Stimulated activated CD8-positive, alpha-beta memory T cell treated with anti-CD3 and anti-CD28 coated beads, Interleukin-15, amount 100 ng/mL, for 4 hours (primary cell): Measurements from ENCODE around the gene FGD2.
"Not testable (repeated sequence)": the region's sequence is repeated elsewhere in the genome, so short reads cannot be mapped to it uniquely, and the experiment has no call there.

Experiments
- DNase-seq, 2 donors: peaks; one replicate each; pipeline ENCODE4 v3.0.0-alpha.2; 2020; ENCODE audit warnings: low read depth in 2 of 2

The FGD2 gene

DNA sequence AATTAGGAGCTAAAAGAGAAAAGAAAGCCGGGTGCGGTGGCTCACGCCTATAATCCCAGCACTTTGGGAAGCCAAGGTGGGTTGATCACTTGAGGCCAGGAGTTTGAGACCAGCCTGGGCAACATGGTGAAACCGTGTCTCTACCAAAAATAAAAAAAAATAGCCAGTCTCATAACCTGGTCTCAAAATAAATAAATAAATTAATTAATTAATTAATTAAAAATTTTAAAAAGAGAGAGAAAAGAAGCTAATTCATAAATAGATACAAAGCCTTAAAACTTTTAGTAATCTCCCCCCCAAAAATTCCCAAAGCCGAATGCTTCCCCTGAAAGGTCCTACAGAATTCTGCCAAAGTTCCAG is 53.5 kb downstream of the FGD2 start:
- not testable (repeated sequence) for DNase-seq

DNA sequence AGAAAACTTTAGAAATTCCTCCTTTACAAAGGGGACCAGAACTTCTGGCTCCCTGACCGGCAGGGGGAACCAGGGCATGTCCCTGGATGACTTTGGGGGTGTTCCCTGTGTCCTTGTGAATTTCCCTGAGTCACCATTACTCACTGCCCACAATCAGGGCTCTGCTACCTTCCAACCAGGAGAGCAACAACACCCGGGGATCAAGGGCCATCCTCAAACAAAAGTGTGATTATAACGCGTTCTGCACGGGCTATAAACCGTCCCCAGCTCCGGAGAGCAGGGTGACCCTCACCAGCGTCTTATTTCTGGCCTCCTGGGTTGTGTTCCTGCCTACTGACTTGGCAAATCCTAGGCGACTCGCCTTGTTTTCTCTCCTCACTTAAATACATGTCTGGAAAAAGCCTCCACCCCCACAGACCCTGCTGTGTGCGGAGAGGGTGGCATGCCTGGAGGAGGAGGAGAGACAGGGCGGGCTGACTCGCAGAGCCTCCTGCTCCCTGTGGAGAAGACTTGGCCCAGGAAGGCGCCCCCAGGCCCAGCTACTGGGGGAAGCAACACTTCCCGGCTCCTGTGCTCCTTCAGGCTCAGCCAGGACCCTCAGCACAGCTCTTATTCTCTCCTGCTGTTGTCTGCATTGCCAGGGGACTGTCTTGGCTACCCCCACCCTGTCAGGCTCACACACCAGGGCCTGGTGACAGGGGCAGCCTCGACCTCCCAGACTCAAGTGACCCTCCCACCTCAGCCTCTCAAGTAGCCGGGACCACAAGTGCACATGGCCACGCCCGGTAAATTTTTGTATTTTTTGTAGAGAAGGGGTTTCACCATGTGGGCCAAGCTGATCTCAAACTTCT is 54.1 kb downstream of the FGD2 start:
- no peak for DNase-seq

DNA sequence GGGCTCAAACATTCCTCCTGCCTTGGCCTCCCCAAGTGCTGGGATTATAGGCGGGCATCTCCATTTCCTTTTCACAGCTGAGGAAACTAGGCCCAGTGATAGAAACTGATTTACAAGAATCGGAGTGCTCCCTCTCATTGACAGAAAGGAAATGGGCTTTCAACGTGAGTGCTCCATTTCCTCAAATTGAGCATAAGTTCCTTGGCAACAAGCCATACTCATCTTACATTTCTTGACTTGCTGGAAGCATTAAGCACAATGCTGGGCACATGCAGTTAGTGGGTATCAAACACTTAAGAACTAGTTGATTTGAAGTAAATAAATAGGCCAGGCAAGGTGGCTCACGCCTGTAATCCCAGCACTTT is 54.7 kb downstream of the FGD2 start:
- no peak for DNase-seq

DNA sequence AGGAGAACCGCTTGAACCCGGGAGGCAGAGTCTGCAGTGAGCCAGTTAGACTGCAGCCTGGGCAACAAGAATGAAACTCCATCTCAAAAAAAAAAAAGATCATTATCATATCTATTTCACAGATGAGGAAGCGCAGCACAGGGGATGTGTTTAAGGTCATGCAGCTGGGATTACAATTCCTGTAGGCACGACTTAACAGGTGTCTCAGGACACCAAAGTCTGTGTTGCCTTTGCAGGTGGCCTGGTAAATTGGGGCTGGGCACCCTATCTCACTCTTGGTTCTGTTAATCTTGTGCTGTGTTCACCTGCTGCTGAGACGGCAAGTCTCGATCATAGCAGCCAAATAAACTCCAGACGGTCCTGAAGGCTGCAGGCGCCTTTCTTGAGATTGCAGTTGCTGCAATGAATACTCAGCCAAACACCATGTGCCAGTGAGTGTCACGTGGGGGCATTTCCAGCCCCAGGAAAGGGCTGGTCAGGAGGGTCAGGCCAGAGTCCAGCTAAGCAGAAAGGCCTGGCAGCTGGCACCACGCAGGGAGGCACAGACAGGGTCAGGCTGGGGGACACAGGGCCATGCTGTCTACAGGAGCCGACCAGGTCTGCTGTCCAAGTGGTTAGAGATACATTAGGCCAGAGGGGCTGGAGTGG is 55.8 kb downstream of the FGD2 start:
- DNase-seq = no peak

DNA sequence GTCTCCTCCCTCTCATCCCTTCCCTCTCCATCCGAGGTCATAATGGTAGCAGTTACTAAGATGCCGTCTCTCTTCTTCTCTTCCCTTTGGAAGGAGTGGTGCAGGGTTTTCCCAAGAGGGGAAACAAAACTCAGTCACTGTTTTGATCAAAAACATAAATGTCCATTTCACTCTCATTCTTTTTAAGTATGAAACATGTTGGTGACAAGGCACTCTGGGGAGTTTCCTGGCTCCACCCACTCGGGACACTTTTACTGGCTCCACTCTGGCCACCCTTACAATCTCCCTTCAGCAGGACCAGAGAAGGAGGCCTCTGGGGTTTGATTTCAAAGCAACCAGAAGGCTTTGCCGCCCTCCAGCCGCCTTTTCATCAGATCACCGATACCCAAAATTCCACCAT is 57.0 kb downstream of the FGD2 start:
- no peak for DNase-seq

DNA sequence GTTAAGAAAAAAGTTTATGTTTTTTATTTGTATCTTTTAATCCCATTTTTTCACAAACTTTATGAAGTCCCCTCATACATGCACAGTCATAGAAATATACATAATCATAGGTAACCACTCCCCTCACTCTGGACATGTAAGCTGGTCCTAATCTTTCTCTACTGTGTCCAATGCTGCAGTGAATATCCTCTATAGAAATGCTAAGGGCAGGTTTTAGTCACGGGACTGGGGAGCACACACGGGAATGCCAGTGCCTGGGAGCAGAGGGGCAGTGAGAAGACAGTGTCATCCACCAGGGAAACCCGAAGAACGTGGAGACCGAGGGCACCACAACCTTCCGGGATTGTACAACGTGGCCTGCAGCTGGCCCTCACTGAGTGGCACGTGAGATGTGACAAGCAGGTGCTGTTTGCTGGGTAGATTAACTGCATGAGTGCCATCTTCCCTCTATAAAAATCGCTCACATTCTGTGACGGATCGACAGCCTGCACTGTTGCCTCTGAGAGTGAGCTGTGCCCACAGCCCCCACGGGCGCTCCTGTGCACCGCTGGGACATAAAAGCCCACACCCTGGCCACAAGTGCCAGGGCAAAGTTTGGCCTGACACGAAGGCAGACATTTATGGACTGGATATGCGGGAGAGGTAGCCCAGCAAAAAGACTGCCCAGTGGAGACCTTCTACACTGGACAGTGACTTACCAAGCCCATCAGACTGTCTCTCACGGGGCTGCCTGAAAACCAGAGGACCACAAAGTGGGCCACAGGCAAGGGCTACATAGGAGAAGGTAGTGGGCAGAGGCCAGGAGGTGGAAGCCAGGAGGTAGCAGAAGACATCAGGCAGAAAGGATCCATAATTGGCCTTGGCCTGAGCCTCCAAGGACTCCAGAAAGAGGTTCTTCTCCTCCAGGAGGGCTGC is 63.2 kb downstream of the FGD2 start:
- DNase-seq = no peak

DNA sequence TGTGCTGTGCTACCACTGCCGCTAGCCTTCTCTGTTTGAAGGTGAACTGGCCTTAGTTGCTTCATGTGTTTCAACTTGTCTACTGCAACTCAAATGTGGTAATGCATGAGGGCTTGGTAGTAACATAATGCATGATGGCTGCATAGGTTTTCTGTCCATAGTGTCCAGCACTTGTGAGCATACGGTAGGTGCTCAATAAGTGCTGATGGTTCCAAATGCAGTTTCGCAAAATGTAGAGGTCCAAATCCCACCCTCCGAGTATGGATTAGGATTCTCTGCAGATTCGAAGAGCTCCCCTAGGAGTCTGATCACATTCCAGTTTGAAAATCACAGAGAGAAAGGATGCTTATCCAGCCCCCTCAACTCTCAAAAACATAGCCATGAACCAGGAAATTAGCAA is 64.2 kb downstream of the FGD2 start:
- DNase-seq = no peak

DNA sequence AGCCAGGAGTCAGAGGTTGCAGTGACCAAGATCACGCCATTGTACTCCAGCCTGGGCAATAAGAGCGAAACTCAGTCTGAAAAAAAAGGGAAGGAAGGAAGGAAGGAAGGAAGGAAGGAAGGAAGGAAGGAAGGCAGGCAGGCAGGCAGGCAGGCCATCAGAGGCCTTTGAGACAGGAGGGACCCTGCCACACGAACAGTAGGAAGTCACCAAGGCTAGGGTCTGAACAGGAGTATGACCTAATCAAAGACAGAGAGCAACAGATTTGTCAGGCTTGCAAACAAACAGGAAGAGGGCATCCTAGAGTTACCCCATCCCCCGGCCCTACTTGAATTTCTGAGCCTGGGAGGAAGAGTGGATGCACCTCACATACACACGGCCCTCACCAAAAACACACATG is 67.1 kb downstream of the FGD2 start:
- DNase-seq = no peak

DNA sequence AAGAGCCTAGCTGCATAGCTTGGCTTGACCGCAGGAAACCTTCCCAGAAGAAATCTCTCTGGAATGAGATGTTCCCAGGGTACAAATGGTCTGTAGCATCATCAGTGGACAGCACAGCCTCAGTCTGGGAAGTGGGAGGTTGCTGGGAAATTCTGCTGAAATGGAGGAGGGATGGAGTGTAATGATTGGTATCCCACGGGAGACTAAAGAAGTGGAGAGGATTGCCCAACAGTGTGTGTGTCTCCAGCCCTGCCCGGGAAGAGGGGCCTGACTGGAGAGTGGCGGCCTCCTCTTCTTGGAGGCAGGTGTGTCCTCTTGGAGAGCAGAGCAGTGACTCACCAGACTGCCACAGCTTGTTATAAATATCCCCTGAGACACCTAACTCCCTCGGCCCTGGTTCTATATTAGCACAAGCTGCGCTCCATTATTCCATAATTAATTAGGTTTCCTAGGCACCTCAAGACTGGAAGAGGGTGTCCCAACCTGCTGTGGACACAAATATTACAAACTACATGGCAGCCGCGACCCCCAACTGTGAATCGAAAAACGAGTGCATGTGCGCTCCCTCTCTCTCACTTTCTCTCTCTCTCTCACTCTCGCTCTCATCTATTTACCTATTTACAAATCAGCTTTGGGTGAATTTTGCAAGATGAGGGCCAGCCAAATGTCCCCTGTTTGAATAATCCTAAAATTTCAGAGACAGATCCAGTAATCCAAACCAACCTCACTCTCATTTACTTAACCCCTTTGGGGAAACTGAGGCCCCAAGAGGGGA is 68.8 kb downstream of the FGD2 start:
- no peak for DNase-seq

DNA sequence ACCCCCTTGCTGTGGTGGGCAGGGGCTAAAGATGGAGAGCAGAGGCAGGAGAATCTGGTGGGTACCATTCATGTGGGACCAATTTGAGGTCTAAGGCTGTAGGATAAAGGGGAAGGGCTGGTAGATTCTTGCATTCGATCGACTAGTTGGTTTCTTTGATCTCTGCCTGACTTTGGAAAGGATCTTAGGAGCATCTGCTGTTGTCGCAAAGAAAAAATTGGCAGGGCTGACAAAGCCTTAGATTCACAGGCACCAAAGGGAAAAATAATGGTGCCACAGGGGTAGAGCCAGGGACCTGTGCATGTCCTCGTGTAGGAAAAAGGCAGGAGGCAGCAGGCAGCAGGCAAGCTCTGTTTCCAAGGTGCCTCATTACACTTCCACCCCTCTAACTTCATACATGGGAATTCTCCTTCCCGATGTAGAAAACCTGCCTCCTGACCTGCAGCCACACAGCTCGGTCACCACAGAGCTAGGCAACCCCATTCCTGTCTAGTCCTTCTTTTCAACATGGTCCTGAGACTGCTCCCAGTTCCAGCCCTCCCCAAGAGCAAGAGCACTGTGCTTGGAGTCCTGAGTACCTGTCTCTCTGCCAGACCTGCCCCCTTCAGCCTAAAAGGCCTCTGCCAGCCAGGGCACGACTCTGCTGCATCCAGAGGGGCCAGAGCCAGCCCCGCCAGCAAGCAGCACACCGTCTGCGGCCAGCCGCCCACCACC is 71.9 kb downstream of the FGD2 start:
- no peak for DNase-seq

DNA sequence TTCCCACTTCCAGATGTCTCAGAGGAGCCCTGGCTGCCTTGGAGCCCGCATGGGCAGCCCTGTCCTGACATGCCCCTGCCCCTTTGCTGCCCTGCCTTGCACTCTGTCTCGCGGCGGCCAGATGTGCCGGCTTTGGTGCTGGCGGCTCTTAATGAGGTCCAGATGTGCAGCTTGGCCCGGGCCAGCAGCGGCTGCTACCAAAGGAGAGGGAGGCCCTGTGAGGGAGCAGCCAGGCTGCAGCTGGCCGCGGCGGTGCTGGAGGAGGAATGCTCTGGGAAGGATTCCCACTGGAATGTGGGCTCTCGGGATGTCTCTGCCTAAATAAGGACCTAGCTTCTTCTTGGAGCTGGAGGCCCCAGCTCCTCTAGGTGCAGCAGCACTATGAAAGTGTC is 72.4 kb downstream of the FGD2 start:
- no peak for DNase-seq
